CD1c-positive myeloid dendritic cell (primary cell): ENCODE data around the gene ZNF280C.
"Not testable (repeated sequence)": the region's sequence is repeated elsewhere in the genome, so short reads cannot be mapped to it uniquely, and the experiment has no call there.

Experiments
- DNase-seq: peaks from one replicate; pipeline ENCODE4 v3.0.0-alpha.2; 2016; ENCODE audit errors: extremely low spot score

The ZNF280C gene, protein sequence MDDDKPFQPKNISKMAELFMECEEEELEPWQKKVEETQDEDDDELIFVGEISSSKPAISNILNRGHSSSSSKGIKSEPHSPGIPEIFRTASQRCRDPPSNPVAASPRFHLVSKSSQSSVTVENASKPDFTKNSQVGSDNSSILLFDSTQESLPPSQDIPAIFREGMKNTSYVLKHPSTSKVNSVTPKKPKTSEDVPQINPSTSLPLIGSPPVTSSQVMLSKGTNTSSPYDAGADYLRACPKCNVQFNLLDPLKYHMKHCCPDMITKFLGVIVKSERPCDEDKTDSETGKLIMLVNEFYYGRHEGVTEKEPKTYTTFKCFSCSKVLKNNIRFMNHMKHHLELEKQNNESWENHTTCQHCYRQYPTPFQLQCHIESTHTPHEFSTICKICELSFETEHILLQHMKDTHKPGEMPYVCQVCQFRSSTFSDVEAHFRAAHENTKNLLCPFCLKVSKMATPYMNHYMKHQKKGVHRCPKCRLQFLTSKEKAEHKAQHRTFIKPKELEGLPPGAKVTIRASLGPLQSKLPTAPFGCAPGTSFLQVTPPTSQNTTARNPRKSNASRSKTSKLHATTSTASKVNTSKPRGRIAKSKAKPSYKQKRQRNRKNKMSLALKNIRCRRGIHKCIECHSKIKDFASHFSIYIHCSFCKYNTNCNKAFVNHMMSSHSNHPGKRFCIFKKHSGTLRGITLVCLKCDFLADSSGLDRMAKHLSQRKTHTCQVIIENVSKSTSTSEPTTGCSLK

DNA sequence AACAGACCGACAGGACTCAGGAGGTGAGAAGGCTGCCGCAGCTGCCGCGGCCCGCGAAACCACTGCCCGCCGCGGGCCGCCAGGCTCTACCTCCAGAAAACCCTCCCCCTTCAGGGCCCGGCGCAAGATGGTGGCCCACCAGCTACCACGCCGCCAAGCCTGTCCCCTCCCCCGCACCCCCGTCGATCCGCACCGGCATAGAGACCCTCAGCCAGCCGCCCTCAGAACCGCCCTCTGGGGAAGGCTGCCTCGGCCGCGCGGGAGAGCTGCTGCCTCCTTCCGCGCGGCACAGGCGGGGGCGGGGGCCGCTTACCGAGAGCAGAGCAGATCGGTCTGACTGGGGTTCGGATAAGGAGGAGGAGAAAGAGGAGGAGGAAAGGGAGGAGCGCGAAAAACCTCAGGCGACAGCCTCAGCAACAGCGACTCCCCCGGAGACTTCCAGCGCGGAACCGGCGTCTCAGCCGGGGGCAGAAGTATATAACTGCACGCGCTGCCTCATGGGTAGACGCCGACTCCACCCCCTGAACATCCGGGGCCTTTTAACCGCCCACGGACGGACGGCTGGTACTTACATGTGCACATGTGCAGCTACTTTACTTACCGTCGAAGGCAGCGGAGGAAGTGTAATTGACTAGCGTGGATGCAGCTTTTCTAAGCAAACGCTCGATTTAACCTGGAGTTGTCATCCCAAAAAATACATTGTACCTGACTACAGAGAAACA, at the start of gene ZNF280C:
Gene ZNF280C, minus strand, starts transcription at position 451 of the 722 bp plus-strand sequence. CDS start 8,450 bp downstream, outside the sequence.
- DNase-seq: peak; percentile 93

DNA sequence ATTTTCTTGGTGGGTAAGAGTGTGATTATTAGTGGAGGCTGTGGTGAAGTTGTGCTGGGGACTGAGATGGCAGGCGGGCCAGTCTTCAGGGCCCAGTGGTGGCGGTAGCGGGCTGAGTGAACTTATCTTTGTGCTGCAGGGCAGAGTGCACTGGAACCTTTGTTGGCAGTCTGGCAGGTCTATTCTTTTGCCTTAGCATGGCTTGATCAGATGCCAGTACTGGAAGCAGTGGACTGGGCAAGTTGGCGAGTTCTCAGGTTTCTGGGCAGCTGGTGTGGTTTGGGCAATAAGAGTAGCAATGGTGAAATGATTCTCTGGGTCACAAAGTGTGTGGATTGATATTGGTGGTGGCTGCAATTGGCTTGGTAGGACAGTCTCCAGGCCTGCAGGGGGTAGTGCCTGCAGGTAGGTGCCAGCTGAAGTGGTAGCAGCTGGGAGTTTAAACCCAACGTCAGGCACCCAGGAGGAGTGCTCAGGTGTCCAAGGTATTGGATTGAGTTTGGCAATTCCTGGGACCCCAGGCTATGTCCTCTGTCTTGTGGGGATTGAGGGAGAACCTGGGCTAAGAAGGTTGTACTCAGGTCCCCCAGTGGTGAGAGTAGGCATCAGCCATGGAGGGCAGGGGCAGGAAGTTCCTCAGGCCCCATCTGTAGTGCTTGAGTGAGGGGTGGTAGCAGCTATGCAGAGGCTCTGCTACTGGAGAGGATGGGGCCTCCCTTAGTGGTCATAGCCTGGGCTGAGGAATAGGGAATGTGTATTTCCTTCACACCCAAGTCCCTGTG, 36.1 kb upstream of the ZNF280C start:
- no peak for DNase-seq

DNA sequence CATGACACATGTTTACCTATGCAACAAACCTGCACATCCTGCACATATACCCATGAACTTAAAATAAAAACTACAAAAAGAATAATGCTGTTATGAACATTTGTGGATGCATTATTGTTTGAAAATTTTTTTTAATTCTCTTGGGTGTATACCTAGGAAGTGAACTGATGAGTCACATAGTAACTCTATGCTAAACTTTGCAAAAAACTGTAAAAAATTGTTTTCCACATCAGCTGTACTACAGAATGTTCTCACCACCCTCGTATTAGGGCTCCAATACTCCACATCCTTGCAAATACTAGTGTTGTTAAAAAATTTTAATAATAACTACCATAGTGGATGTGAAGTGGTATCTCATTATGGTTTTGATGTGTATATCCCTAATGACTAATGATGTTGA, 33.3 kb upstream of the ZNF280C start:
- DNase-seq: no peak

DNA sequence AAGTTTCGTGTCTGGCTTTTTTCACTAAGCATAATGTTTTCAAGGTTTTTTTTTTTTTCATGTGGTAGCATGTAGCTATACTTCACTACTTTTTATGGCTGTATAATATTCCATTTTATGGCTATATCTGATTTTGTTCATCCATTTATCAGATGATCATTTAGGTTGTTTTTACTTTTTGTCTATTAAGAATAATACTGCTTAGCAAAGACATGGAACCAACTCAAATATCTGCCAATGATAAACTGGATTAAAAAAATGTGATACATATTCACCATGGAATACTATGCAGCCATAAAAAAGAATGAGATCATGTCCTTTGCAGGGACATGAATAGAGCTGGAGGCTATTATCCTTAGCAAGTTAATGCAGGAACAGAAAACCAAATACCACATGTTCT, 32.7 kb upstream of the ZNF280C start:
- DNase-seq: no peak

DNA sequence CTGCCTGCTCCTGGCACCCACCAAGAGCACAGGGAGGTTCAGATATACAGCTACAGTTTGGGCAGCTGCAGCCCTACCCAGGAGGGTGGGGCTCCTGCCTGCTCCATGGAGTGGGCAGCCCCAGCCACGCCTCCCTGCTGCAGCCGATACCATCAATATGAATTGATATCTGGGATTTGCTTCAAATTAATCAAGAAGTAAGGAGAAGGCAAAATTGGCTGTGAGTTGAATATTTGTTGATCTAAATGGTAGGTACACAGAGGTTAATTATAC, 31.2 kb upstream of the ZNF280C start:
- DNase-seq: no peak

DNA sequence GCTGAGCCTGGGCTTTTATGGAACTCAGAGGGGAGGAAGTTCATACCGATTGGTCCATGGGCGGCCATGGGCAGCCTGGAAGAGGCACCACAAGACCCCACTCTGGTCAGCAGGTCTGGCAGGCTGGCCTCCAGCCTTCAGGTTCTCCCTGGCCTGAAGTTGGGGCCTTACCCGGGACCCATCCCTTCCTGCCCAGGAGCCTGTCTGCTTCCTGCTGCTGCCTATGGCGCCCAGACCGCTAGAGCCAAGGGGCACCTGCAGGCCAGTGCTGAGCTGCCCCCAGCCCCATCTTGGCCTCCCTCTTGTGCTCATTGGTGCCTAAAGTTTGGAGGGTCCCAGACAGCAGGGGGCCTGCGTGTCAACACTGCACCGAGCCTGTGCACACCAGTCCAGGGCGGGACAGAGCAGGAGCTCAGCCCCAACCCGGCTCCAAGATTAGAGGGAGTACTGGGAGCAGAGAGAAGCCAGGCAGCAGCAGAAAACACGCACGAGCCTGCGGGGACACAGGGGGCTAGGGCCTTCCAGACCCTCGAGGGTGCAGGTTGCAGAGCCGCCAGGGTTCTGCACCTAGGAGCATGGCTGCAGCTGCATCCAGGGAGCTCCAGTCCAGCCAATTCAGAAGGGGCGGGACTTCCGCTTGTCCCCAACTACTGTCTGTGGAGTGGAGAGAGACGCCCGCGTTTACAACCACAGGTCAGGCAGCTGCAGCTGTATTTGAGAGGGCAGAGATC, 30.7 kb upstream of the ZNF280C start:
- no peak for DNase-seq

DNA sequence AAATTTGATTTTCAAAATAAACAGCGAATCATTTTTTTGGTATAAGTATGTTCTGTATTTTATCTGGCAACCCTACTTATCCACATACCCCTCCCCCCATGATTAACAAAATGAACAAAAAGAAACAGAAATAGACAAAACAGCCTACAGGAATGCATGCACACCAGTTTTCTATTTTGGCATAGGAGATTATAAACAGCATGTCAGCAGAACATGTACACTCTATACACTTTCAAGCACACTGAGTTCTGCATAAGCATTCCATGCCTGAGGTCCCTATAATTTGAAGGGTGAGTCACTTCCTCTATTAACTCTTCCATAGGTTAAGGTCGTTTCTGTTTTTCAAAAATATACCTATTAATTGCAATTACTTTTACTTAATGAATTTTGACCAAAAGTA, 28.0 kb upstream of the ZNF280C start:
- no peak for DNase-seq

DNA sequence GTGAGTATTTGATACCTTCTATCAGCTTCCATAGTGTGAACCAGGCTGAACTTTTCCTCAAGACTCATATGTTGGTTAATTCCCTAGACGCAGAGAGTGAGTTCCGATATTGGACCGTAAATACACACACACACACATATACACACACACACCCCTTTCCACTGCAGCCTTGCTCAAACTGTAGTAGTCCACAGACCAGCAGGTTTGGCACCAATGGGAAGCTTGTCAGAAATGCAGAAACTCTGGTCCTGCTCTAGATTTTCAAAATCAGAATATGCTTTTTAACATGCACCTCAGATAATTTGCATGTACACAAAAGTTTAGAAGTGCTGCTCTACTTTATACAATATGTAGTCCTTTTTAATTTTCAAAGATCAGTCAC, 27.6 kb upstream of the ZNF280C start:
- no peak for DNase-seq

DNA sequence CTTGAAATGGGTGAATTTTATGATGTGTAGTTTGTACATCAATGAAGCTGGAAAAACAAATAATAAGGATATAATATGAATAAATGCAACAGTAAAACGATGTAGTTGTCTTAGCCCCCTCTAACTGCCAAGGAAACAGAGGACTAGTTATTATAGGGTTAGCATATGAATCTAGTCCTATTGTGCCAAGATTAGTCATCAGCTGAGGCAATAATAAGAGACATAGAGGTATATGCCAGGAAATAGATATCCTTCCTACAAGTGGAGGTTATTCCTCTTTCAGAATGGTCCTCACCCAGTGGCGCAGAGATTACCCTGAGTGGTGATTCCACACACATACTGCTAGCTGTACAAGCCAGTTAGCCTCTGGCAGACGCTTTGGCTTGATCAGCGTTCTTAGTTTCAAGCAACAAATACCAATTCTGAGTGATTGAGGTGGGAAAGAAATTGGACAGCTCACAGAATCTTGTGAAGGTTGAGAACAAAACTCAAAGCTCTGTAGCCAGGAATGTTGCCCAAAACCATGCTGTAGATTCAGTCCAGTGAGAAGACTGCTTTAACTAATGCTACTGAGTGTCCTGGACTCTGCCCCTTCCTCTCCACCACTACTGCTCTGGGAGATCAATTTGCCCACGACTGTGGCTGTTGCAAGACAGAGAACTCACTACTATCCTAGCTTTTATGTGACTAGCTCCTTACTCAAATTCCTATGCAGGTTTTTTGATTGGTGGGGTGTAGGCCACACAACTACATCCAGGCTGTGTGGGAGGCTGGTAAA, 27.0 kb upstream of the ZNF280C start:
- no peak for DNase-seq

DNA sequence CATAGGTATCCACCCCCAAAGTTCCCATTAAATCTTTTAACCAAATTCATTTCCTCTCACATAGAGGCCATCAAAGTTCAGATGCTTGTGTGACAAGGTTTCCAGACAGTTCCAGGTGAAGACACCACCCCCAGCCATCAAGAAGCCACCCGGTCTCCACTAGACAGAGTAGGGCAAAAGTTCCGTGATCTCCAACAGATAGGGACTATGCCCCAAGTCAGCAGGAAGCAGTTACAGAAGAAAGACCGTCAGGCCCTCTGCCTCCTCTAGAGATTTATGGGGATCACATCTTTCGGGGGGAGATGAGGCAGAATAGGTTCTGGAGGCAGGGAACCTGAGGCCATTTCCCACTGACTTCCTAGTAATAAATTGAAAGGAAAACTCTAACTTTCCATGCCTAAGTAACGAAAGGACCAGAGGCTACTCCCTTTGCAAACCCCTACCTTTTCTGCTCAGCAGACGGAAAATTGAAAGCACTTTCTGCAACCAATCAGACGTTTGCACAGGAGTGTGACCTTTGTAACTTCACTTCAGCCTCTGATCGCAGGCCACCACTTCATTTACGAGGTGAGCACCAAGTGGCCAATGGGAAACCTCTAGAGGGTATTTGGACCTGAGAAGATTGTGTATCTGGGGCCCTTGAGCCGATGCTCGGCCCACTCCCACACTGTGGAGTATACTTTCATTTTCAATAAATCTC, 18.5 kb upstream of the ZNF280C start:
- DNase-seq: no peak

DNA sequence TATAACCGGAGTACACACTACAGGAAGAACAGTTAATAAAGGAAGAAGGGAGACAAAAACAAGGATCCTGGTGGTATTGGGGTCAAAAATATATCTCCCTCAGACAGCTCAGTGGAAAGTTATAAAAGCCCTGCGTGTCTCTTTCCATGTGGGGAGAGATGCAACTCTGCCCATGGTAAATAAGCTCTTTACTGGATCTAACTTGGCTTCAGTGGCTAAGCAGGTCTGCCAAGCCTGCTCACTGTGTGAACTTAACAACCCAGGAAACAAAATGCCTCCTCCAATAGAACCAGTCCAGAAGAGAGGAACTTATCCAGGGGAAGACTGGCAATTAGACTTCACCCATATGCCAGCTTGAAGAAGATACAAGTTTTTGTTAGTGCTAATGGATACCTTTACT, 17.0 kb upstream of the ZNF280C start:
- DNase-seq: no peak

DNA sequence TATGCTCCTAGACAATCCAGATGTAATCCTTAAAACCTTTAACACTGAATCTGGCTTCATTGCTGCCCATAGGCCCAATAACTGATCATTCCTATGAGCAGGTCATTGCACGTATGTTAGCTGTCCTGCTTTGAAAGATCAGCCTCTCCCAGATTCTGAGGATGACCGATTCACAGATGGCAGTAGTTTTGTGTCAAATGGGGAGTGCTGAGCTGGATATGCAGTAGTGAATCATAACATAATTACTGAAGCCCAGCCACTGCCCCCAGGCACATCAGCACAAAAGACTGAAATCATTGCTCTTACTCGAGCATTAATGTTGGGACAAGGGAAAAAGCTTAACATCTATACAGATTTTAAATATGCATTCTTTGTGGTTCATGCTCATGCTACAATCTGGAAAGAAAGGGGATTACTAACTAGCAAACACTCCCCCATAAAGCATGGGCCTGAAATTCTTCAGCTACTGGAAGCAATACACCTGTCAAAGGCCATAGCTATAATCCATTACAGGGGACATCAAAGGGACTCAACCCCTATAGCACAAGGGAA, 16.4 kb upstream of the ZNF280C start:
- no peak for DNase-seq

DNA sequence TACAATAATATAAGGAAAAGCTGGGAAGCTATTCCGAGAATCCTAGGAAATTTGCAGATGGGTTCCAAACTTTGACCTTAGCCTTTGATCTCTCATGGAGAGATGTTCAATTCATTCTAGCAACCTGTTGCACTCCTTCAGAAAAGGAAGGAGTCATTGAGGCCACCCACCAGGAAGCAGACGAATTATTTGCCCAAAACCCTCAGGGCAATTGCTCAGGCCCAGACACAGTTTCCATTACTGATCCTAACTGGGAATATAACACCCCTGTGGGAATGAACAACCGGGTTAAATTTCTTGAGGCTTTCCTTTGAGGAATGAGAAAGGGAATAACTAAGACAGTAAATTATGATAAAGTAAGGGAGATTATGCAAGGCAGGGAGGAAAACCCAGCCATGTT, 13.5 kb upstream of the ZNF280C start:
- no peak for DNase-seq

DNA sequence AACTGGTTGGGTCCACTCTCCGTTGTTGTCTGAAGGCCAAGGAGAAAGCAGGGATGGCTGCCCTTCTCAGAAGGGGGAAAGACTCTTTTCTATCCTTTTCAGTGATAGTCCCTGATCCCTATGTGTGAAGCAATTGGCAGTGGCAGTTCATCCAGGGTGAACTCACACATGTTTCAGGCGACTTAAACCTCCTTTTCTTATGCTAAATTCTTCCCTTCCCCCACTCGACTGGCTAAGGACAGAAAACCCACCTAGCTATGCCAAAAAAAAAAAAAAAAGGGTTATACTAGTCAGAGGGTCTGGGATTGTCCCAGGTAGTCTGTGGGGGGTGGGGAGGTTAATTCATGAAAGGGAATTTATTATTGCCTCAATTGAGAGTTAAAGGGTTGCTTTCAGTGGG, 12.2 kb upstream of the ZNF280C start:
- DNase-seq: no peak

DNA sequence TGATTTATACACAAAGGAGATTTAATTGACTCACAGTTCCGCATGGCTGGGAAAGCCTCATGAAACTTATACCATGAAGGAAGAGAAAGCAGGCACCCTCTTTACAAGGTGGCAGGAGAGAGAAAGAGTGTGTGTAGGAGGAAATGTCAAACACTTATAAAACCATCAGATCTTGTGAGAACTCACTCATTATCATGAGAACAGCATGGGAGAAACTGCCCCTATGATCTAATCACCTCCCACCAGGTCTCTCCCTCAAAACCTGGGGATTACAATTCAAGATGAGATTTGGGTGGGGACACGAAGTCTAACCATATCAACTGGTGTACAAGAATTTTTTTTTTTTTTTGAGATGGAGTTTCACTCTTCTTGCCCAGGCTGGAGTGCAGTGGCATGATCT, 3.6 kb upstream of the ZNF280C start:
- not testable (repeated sequence) for DNase-seq

DNA sequence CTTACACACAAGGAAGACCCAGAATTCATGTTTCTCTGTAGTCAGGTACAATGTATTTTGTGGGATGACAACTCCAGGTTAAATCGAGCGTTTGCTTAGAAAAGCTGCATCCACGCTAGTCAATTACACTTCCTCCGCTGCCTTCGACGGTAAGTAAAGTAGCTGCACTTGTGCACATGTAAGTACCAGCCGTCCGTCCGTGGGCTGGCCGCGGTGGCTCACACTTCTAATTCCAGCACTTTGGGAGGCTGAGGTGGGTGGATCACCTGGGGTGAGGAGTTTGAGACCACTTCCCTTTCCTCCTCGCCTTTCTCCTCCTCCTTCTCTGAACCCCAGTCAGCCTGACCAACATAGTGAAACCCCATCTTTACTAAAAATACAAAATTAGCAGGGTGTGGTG, 692 bp upstream of the ZNF280C start:
- DNase-seq: not testable (repeated sequence)

DNA sequence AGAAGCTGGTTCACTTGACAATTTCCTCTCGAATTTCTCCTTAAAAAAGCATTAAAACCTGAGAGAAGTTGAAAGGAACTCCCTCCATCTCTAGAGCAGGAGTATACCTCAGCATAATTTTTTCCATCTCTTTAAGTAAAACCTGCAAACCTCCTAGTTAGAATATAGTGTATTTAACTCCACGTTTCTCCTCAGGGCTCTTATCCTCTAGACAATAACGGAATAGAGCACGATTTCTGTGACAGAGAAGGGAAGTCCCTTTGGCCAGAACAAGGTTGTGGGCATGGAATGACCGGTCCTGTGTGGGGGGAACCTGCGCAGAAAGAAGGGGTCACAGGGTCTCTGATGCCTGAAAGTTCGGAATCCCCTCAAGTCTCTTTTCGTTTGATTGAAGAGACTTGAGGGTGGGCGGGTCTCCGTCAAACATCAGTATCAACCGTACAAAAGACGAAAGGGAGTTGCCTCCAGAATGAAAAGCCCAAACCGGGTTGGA, 697 bp downstream of the ZNF280C start:
- DNase-seq: peak; percentile 21

DNA sequence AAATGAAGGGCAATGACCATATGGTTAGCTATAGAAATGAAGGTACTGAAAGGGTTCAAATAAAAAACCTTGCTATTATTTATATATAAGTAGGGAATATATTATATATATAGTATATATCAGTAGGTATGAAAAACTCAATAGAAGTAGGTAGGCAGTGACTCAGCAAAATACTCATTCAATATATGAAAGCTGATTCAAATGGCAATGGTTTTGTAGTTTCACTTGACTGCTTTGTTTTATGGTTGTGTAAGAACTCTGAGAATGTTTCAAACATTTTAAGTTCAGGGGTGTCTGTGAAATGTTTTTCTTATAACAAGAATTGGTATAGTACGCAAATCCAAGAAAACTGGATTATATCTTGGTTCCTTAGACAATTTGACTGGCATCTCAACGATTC, 4.1 kb downstream of the ZNF280C start:
- no peak for DNase-seq

DNA sequence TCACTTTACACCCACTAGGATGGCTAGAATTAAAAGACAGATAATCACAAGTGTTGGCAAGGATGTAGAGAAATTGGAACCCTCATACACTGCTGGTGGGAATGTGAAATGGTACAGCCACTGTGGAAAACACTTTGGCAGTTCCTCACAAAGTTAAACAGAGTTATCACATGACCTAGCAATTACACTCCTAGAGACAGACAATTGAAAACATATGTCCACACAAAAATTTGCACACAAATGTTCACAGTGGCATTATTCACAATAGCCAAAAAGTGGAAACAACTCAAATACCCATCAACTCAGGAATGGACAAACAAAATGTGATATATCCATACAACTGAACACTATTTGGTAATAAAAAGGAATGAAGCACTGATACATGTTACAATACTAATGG, 5.7 kb downstream of the ZNF280C start:
- no peak for DNase-seq

DNA sequence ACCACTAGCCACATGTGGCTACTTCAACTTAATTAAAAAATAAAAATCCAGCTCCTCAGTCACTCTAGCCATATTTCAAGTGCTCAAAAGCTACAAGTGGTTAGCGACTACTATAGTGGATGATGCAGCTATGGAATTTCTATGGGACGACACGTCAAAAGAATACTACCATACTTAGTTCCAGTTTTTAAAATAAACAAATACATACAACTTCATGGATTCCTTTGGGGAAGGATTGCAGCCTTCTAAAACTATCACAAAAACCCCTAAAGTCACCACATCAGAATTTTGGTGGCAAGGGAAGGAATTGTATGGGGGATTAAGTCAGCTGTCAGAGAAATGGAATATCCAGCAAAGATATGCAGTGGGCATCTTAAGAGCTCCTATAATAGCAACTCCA, 6.5 kb downstream of the ZNF280C start:
- DNase-seq: no peak
